Raji (cell line): ENCODE results near the gene KRT17.

ENCODE experiments used
- POLR2A ChIP-seq: IDR thresholded peaks from 2 replicates; pipeline ENCODE4 v1.6.1; 2011; ENCODE audit warnings: low read depth, low read length, control low read depth; ENCODE audit not compliant: insufficient read depth

The KRT17 gene

GRCh38 chr17:41647038-41647813, 22.9 kb upstream of the KRT17 start:
- no peak for TF ChIP-seq POLR2A

GRCh38 chr17:41642252-41643156, 18.1 kb upstream of the KRT17 start:
- no peak for TF ChIP-seq POLR2A

DNA sequence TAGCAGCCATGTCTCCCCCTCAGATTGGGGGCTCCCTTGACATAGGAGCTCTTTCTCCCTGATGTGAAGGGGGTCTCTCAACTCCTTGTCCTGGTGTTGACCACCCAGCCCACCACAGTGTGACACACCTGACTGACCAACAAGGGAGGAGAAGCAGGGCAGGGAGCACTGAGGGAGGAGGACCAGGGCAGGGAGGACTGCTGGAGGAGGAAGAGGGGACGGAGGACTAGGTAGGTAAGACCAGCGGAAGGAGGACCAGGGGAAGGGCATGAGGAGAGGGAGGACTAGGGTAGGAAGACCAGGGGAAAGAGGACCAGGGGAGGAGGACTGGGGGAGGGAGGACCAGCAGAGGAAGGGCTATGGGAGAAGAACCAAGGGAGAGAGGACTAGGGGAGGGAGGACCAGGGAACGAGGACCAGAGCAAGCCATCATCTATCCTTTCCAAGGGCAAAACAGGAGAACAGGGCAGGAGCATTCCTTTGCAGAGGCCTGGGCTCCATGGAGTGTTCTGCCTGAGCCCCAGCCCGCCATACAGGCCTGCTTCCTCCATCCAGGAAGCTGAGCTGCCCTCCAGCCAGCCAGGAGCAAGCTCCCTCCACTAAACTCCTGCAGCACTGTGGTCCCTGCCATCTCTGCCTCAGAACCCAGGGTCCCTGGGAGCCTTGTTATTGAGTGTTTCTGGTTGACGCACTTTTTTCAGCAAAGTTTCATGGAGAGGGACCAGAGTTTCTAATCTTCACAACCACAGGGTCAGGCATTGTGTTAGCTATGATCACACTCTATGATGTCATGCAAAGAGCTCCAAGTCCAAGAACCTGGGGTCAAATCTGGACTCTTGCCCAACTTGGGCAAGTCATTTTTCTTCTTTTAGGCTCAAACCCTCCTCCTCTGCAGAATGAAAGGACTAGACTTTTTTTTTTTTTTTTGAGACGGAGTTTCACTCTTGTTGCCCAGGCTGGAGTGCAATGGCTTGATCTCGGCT, 15.4 kb upstream of the KRT17 start:
- no peak for TF ChIP-seq POLR2A

GRCh38 chr17:41638941-41639340, 14.6 kb upstream of the KRT17 start:
- no peak for TF ChIP-seq POLR2A

DNA sequence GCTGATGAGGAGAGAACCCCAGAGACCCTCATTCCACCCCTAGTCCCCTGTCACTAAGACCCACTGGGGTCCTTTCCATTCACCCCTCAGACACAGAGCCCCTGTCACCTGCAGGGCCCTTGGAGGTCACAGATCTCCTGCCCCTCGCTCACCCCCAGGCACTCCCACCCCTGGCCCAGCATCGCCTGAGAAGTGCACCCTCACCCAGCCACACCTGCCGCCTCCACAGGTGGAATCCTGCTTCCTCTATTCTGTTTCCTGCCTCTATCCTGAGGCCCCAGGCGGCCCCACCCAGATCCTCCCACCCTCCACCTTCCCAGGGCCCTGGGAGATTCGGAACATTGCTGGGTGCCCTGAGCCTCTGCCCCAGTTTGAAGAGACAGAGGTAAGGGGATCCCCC, 13.8 kb upstream of the KRT17 start:
- TF ChIP-seq POLR2A, result no peak

DNA sequence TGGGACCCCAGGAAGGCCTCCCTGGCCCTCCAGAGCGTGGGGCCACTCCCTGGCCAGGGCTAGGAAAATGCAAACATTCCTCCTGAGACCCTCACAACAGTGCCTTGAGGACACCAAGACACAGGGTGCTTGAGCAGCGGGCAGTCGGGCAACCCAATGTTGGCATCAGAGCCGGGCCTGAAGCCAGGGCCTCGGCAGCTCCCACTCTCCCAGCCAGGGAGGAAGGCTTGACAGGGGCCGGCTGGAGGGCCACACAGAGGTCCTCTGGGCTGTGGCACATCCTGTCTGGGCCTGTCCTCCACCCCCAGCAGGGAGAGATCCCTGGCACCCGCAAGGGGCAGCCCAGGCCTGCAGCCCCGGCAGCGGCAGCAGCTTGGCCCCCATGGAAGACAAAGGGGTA, 12.3 kb upstream of the KRT17 start:
- TF ChIP-seq POLR2A, result no peak

- TF ChIP-seq POLR2A, result no peak
These were observed 11.0 kb upstream of the KRT17 start for GRCh38 chr17:41635121-41636097.

DNA sequence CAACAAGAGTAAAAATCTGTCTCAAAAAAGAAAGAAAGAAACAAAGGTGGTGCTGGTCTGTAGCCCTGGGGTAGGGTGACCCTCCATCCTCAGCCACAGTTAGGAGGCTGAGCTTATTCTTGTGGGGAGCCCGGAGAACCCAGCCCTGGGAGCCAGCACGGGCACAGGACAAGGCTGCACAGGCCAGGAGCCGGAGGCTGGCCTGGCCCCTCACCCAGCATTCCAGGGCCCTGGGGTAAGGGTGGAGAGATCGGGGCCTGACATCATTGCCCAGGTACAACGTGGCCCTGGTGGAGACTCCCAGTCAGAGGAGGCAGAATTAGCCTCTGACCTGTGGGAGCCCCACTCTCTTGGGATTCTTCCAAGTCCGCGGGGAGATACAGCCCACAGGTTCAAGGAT, 10.3 kb upstream of the KRT17 start:
- no peak for TF ChIP-seq POLR2A

DNA sequence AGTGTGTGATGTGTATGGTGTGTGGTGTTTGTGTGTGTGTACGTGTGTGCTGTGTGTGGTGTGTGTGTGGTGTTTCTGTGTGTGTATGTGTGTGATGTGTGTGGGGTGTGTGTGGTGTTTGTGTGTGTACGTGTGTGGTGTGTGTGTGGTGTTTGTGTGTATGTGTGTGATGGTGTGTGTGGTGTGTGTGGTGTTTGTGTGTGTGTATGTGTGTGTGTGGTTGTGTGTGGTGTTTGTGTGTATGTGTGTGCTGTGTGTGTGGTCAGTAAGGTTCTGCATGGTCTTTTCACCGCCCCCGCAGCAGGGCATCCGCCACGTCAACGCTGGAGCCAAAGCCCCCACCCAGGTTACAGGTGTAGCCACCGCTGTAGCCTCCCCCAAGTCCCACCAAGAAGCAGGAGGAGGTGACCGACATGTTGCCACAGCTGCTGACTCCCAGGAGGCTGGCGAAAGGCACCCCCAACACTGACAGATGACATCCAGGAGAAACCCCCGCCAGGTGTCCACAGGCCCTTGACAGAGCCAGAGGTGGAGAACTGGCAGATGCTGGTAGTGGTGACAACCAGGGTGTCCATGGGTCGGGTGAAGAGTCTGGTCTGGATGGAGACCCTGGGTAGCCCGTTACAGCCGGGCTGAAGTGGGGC, 9.3 kb upstream of the KRT17 start:
- TF ChIP-seq POLR2A, result no peak

- no peak for TF ChIP-seq POLR2A
These were observed 8.2 kb upstream of the KRT17 start for GRCh38 chr17:41632482-41633105.

- no peak for TF ChIP-seq POLR2A
These were observed 7.5 kb upstream of the KRT17 start for GRCh38 chr17:41631898-41632285.

- no peak for TF ChIP-seq POLR2A
These were observed 6.9 kb upstream of the KRT17 start for GRCh38 chr17:41631025-41631897.
